A673 (cell line): ENCODE data around the gene ST7.
"Not testable (repeated sequence)": the region's sequence is repeated elsewhere in the genome, so short reads cannot be mapped to it uniquely, and the experiment has no call there.

Experiments used
- CTCF ChIP-seq: fragments of 300-800, 200-600 bp; sonication (generic); conservative IDR thresholded peaks from 2 replicates; pipeline ENCODE4 v1.5.1; 2017; ENCODE audit warnings: low read depth, mild to moderate bottlenecking, antibody characterized with exemption, low read length, moderate library complexity, mixed read lengths
- EZH2 ChIP-seq: fragments of 200-600 bp; sonication (generic); IDR thresholded peaks from 2 replicates; pipeline ENCODE4 v1.6.1; 2017; ENCODE audit warnings: borderline replicate concordance, low read depth, mild to moderate bottlenecking, mixed read lengths, antibody characterized with exemption, low read length; ENCODE audit not compliant: poor library complexity, severe bottlenecking

- TF ChIP-seq CTCF, EZH2: not testable (repeated sequence)
Observed at GRCh38 chr7:116961966-116962673, 8.8 kb downstream of the ST7 start.
